ENCODE results near the gene DHX57. TPM values are rescaled to one million over a fixed set of nuclear protein-coding genes. Genes with fewer than 3 reads are reported as not detected.

DHX57 gene
- total and polyA plus RNA-seq, 7 donors: 1.6 to 17.3 (median 11.3) TPM

- no peaks in the 10 kb centered on the region for H3K4me1 ChIP-seq
These were observed 39.7 kb downstream of the DHX57 start for GRCh38 chr2:38835990-38836389.

GRCh38 chr2:38835015-38835601, 40.6 kb downstream of the DHX57 start:
- H3K4me3 ChIP-seq: no peak overlapping the region
- H3K4me1 ChIP-seq: no peaks in the 10 kb centered on the region
- intact Hi-C loops (cut with DNase I): no loop called here
- H3K27me3 ChIP-seq: no peaks in the 10 kb centered on the region
- peaks cover 0 to 71% (median 7%) of the 10 kb centered on the region in 4 donors for H3K36me3 ChIP-seq
- no peak overlapping the region for H3K27ac ChIP-seq
- TF ChIP-seq EP300 (IDR thresholded peaks at IDR 0.05) (no peak), CTCF (IDR thresholded peaks at IDR 0.05) (no peak), POLR2A (IDR thresholded peaks at IDR 0.05) (no peak), POLR2AphosphoS5 (IDR thresholded peaks at IDR 0.05) (no peak)
- no peaks in the 10 kb centered on the region for H3K9me3 ChIP-seq
- WGBS, 2 donors: 24 to 49% methylated on average over 1 of the region's 1 CpG
- DNase-seq: no peak

More at GRCh38 chr2:38835990-38836389, 39.7 kb downstream of the DHX57 start:
- DNase-seq: no peak
- Histone ChIP-seq H3K27ac (peak overlapping the region in 1 of 4 donors; percentile 10), H3K9me3 (no peaks in the 10 kb centered on the region), H3K27me3 (no peaks in the 10 kb centered on the region), H3K36me3 (peaks cover 0 to 77% (median 7%) of the 10 kb centered on the region in 4 donors), H3K4me3 (no peak overlapping the region)
- WGBS, 2 donors: 66 to 86% methylated on average over 3 of the region's 3 CpGs
- intact Hi-C loops (cut with DNase I): no loop called here
- TF ChIP-seq EP300 (IDR thresholded peaks at IDR 0.05) (no peak), POLR2A (IDR thresholded peaks at IDR 0.05) (no peak), POLR2AphosphoS5 (IDR thresholded peaks at IDR 0.05) (no peak), CTCF (IDR thresholded peaks at IDR 0.05) (no peak)

- Histone ChIP-seq H3K36me3 (peaks cover 0 to 43% (median 14%) of the 10 kb centered on the region in 4 donors), H3K27me3 (no peaks in the 10 kb centered on the region), H3K9me3 (no peaks in the 10 kb centered on the region), H3K4me1 (peaks cover 0 to 6% (median 3%) of the 10 kb centered on the region in 4 donors), H3K27ac (no peak overlapping the region), H3K4me3 (no peak overlapping the region)
- DNase-seq: no peak
- 90 to 94% methylated on average over 6 of the region's 6 CpGs for WGBS, 2 donors
- intact Hi-C loops (cut with DNase I): no loop called here
- TF ChIP-seq CTCF (IDR thresholded peaks at IDR 0.05): no peak
- TF ChIP-seq EP300 (IDR thresholded peaks at IDR 0.05): no peak
- TF ChIP-seq POLR2A (IDR thresholded peaks at IDR 0.05): no peak
- TF ChIP-seq POLR2AphosphoS5 (IDR thresholded peaks at IDR 0.05): no peak
These were observed 45.1 kb downstream of the DHX57 start for GRCh38 chr2:38830526-38831159.

GRCh38 chr2:38829971-38830370, 45.8 kb downstream of the DHX57 start:
- H3K27ac ChIP-seq: no peak overlapping the region
- intact Hi-C loops (cut with DNase I): no loop called here
- H3K9me3 ChIP-seq: no peaks in the 10 kb centered on the region
- peaks cover 0 to 6% (median 3%) of the 10 kb centered on the region in 4 donors for H3K4me1 ChIP-seq
- no peak overlapping the region for H3K4me3 ChIP-seq
- WGBS, 2 donors: 98 to 100% methylated on average over 1 of the region's 1 CpG
- DNase-seq: no peak
- no peaks in the 10 kb centered on the region for H3K27me3 ChIP-seq
- TF ChIP-seq CTCF (IDR thresholded peaks at IDR 0.05): no peak
- TF ChIP-seq EP300 (IDR thresholded peaks at IDR 0.05): no peak
- TF ChIP-seq POLR2A (IDR thresholded peaks at IDR 0.05): no peak
- no peak for TF ChIP-seq POLR2AphosphoS5 (IDR thresholded peaks at IDR 0.05)
- H3K36me3 ChIP-seq: peaks cover 3 to 45% (median 16%) of the 10 kb centered on the region in 4 donors
